IMR-90 (cell line): ENCODE data around the gene COL11A2. TPM values are rescaled to one million over a fixed set of nuclear protein-coding genes. Genes with fewer than 3 reads are reported as not detected.

Source experiments
- ATAC-seq: fragments of 200-7000 bp; cut with Tn5 transposase; 2 replicates; pipeline ENCODE4 v1.9.1; 2020; ENCODE audit warnings: low read depth, mild to moderate bottlenecking, moderate library complexity
- BruUV-seq: library from RNA; stranded (reverse); fragments of 400-500 nt; replicated peaks from 2 replicates; lab custom pipeline; 2021; lab: Mats Ljungman, UMichigan
- CTCF ChIA-PET: fragments of 300-600 bp; formaldehyde crosslinking; extraction: SDS; loops from one replicate; lab custom pipeline; 2021; ENCODE audit warnings: antibody characterized with exemption; lab: Yijun Ruan, JAX
- POLR2A ChIA-PET: fragments of 300-600 bp; sonication (Branson Sonifier 250); formaldehyde crosslinking; loops from one replicate; lab custom pipeline; 2022; ENCODE audit warnings: antibody characterized with exemption; ENCODE audit not compliant: unreplicated experiment; lab: Charles Lee
- DNase-seq: peaks from one replicate; pipeline ENCODE4 v3.0.0; 2013
- H2AFZ ChIP-seq: replicated peaks from 2 replicates; pipeline ENCODE3; 2013; ENCODE audit warnings: low read length, mild to moderate bottlenecking; ENCODE audit not compliant: poor library complexity
- H2AK5ac ChIP-seq: 2 replicates; pipeline ENCODE4 v1.6.1; 2013; ENCODE audit warnings: low read depth, low read length, inconsistent platforms
- H2AK9ac ChIP-seq: replicated peaks from 2 replicates; pipeline ENCODE3; 2013; ENCODE audit warnings: mild to moderate bottlenecking, low read depth, low read length, moderate library complexity; ENCODE audit not compliant: poor library complexity
- H2BK120ac ChIP-seq: 2 replicates; pipeline ENCODE4 v1.6.1; 2013; ENCODE audit warnings: low read depth, low read length, inconsistent platforms
- H2BK15ac ChIP-seq: 3 replicates; pipeline ENCODE4 v1.6.1; 2013; ENCODE audit warnings: low read depth, low read length, inconsistent platforms
- H2BK20ac ChIP-seq: 2 replicates; pipeline ENCODE4 v1.6.1; 2013; ENCODE audit warnings: low read depth, mild to moderate bottlenecking, inconsistent platforms, low read length, moderate library complexity
- H2BK5ac ChIP-seq: 2 replicates; pipeline ENCODE4 v1.6.1; 2013; ENCODE audit warnings: mild to moderate bottlenecking, low read depth, low read length, inconsistent platforms; ENCODE audit not compliant: poor library complexity, severe bottlenecking
- H3K14ac ChIP-seq: replicated peaks from 2 replicates; pipeline ENCODE4 v1.6.1; 2013; ENCODE audit warnings: low read depth, low read length, inconsistent platforms
- H3K18ac ChIP-seq: 2 replicates; pipeline ENCODE4 v1.6.1; 2013; ENCODE audit warnings: low read depth, low read length, control low read depth
- H3K23ac ChIP-seq: 2 replicates; pipeline ENCODE4 v1.6.1; 2013; ENCODE audit warnings: low read depth, low read length, inconsistent platforms
- H3K27ac ChIP-seq: 2 replicates; pipeline ENCODE4 v1.5.1; 2013; ENCODE audit warnings: mild to moderate bottlenecking, control low read depth, low read length; ENCODE audit not compliant: insufficient read depth
- H3K27me3 ChIP-seq: 2 replicates; pipeline ENCODE4 v1.6.1; 2013; ENCODE audit warnings: low read length; ENCODE audit not compliant: control insufficient read depth, insufficient read depth
- H3K36me3 ChIP-seq: 2 replicates; pipeline ENCODE4 v1.6.1; 2013; ENCODE audit warnings: low read length, mixed read lengths; ENCODE audit not compliant: control insufficient read depth, insufficient read depth
- H3K4ac ChIP-seq: 2 replicates; pipeline ENCODE4 v1.6.1; 2013; ENCODE audit warnings: low read depth, low read length, inconsistent platforms
- H3K4me1 ChIP-seq: 2 replicates; pipeline ENCODE4 v1.6.1; 2013; ENCODE audit warnings: low read length, mixed read lengths; ENCODE audit not compliant: control insufficient read depth, insufficient read depth
- H3K4me2 ChIP-seq: 2 replicates; pipeline ENCODE4 v1.6.1; 2013; ENCODE audit warnings: low read depth, mild to moderate bottlenecking, control low read depth, low read length, moderate library complexity
- H3K4me3 ChIP-seq: 2 replicates; pipeline ENCODE4 v1.5.1; 2013; ENCODE audit warnings: low read depth, mild to moderate bottlenecking, control low read depth, low read length, moderate library complexity; ENCODE audit not compliant: insufficient read depth
- H3K56ac ChIP-seq: 2 replicates; pipeline ENCODE4 v1.6.1; 2013; ENCODE audit warnings: low read length, inconsistent platforms; ENCODE audit not compliant: insufficient read depth; ENCODE audit errors: extremely low read depth
- H3K79me1 ChIP-seq, 2 experiments: 2 replicates each; pipeline ENCODE4 v1.6.1; 2013; ENCODE audit warnings: low read length in 2 of 2, inconsistent platforms in 1 of 2, low read depth in 1 of 2
- H3K9ac ChIP-seq: 2 replicates; pipeline ENCODE4 v1.6.1; 2013; ENCODE audit warnings: low read depth, low read length, control low read depth
- H3K9me1 ChIP-seq: 2 replicates; pipeline ENCODE4 v1.6.1; 2013; ENCODE audit warnings: low read length, inconsistent platforms; ENCODE audit not compliant: insufficient read depth
- H3K9me3 ChIP-seq: 2 replicates; pipeline ENCODE4 v1.6.1; 2013; ENCODE audit warnings: low read length; ENCODE audit not compliant: control insufficient read depth, insufficient read depth
- H4K20me1 ChIP-seq: 2 replicates; pipeline ENCODE4 v1.6.1; 2013; ENCODE audit warnings: low read length, inconsistent platforms; ENCODE audit not compliant: insufficient read depth
- H4K5ac ChIP-seq: 2 replicates; pipeline ENCODE4 v1.6.1; 2013; ENCODE audit warnings: mild to moderate bottlenecking, low read depth, low read length, control low read depth
- H4K8ac ChIP-seq, 2 experiments: 2 replicates each; pipeline ENCODE4 v1.6.1; 2013; ENCODE audit warnings: low read depth in 2 of 2, low read length in 2 of 2, control low read depth in 1 of 2, inconsistent platforms in 1 of 2
- H4K91ac ChIP-seq: 2 replicates; pipeline ENCODE4 v1.6.1; 2013; ENCODE audit warnings: low read depth, low read length, inconsistent platforms; ENCODE audit not compliant: insufficient read depth
- CTCF ChIP-seq: conservative IDR thresholded peaks from 2 replicates; pipeline ENCODE4 v1.5.1; 2012; ENCODE audit warnings: mild to moderate bottlenecking, low read depth, low read length, improper control_type of control experiment
- MAFK ChIP-seq: IDR thresholded peaks from 2 replicates; pipeline ENCODE4 v1.6.1; 2012; ENCODE audit warnings: low read depth, low read length, improper control_type of control experiment
- RAD21 ChIP-seq: IDR thresholded peaks from 2 replicates; pipeline ENCODE4 v1.6.1; 2012; ENCODE audit warnings: low read length, improper control_type of control experiment
- RCOR1 ChIP-seq: IDR thresholded peaks from 2 replicates; pipeline ENCODE4 v1.6.1; 2012; ENCODE audit warnings: mild to moderate bottlenecking, low read length, improper control_type of control experiment; ENCODE audit not compliant: insufficient replicate concordance
- RFX5 ChIP-seq: IDR thresholded peaks from 2 replicates; pipeline ENCODE4 v1.8.0; 2012; ENCODE audit warnings: low read depth, mild to moderate bottlenecking, low read length, moderate library complexity
- SMC3 ChIP-seq: fragments of 150-350 bp; IDR thresholded peaks from 2 replicates; pipeline ENCODE4 v1.6.1; 2016; ENCODE audit warnings: low read depth, mild to moderate bottlenecking, antibody characterized with exemption, low read length, moderate library complexity
- WGBS, 2 experiments: methylation state at CpG; one replicate each; pipeline versions ENCODE4 v1.1.5 to v1.1.7; 2013; ENCODE audit warnings: missing lambda C conversion rate in 2 of 2; ENCODE audit not compliant: insufficient read length in 1 of 2; ENCODE audit errors: extremely low coverage in 2 of 2; 5-methylcytosine and 5-hydroxymethylcytosine counted together
- dilution Hi-C: fragments of 300-500 bp; cut with HindIII; formaldehyde crosslinking; loops from one replicate; pipeline ENCODE4 v1.14.3; 2018; ENCODE audit warnings: low sequenced_read_pairs; ENCODE audit not compliant: unreplicated experiment
- in situ Hi-C: fragments of 300-500 bp; cut with MboI; formaldehyde crosslinking; loops from 3 replicates; pipeline ENCODE4 v1.14.3; 2019; ENCODE audit warnings: low sequenced_read_pairs, inconsistent platforms, mixed read lengths
- intact Hi-C: fragments of 100-400 bp; cut with micrococcal nuclease; formaldehyde crosslinking; loops from 2 replicates; pipeline ENCODE4 v1.10.0; 2022
- polyA plus RNA-seq, 3 experiments: library from polyadenylated mRNA; depleted of rRNA; stranded (reverse); fragments of >200 nt; gene quantifications; 2 replicates each; pipeline ENCODE4 v1.2.3, GENCODE V29; 2012; ENCODE audit warnings: low replicate concordance in 1 of 3
- total RNA-seq: library from RNA; depleted of rRNA; stranded (reverse); fragments of >200 nt; gene quantifications from 2 replicates; pipeline ENCODE4 v1.2.3, GENCODE V29; 2012

The COL11A2 gene
- total and polyA plus RNA-seq, 2 of the 4 experiments (the other 2 are of a cell fraction): under 0.01 to 0.38 TPM

DNA sequence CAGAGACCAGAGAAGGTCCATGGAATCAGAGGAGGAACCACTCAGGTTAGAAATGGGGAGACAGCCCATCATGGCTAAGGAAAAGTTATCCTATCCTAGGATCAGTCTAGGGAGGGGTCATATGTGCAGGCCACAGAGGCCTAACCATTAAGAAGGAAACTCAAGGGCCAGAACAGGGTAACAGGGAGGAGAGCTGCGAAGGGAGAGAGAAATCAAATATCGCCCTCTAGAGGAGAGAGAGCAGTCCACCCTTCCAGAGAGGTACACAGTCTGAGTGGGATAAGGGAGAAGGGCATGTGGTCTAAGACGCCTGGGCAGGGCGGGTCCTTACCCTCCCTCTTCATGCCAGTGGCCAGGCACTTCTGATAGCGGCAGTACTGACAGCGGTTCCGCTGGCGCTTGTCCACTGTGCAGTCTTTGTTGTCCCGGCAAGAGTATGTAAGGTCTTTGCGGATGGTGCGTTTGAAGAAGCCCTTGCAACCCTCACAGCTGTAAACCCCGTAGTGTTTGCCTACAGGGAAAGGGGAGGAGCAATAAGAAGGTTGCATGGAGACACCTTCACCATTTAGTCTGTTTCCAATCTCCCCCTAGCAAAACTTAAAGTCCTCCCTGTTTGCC, 5.3 kb upstream of the COL11A2 start:
- no TSS peak for BruUV-seq
- Histone ChIP-seq H3K4me1 (peaks cover 12% of the 10 kb centered on the region), H2BK15ac (no peak overlapping the region), H3K27ac (no peak overlapping the region), H3K36me3 (peaks cover 43% of the 10 kb centered on the region), H3K14ac (no peak overlapping the region), H3K4ac (no peak overlapping the region), H3K9ac (no peak overlapping the region), H2AK5ac (no peak overlapping the region), H2AK9ac (peak overlapping the region; percentile 7), H2BK120ac (no peak overlapping the region), H4K20me1 (peaks cover 47% of the 10 kb centered on the region; the same call in 1 of the 2 replicates), H2BK20ac (no peak overlapping the region), H2BK5ac (no peak overlapping the region), H3K79me1 (peaks cover 17 to 70% of the 10 kb centered on the region in 2 experiments; a peak in 3 of 4 replicates), H3K56ac (no peak overlapping the region), H3K23ac (no peak overlapping the region), H4K5ac (no peak overlapping the region), H3K4me3 (no peak overlapping the region), H3K4me2 (no peak overlapping the region), H3K27me3 (peaks cover 4% of the 10 kb centered on the region), H4K8ac (no peak overlapping the region), H3K9me3 (no peaks in the 10 kb centered on the region), H4K91ac (no peak overlapping the region), H3K18ac (no peak overlapping the region), H3K9me1 (peaks cover 18% of the 10 kb centered on the region), H2AFZ (no peak overlapping the region)
- dilution Hi-C loops (no loop called here), intact Hi-C loops (no loop called here), in situ Hi-C loops (no loop called here)
- CTCF ChIA-PET: no interaction called here
- ATAC-seq (peak; percentile 24), DNase-seq (peak; percentile 56)
- TF ChIP-seq RAD21 (peak; percentile 57), RFX5 (no peak), RCOR1 (no peak), MAFK (no peak), CTCF (peak; percentile 68), SMC3 (peak; percentile 39)
- WGBS, 2 experiments: no CpG with 5 or more reads among the region's 12 CpGs
- POLR2A ChIA-PET: no interaction called here
